ENCODE measurements around the gene RINT1.
"Not testable (repeated sequence)": the region's sequence is repeated elsewhere in the genome, so short reads cannot be mapped to it uniquely, and the experiment has no call there.

RINT1 gene

GRCh38 chr7:105531792-105532671 lies at the start of gene RINT1:
Gene RINT1, plus strand, starts transcription at chr7:105532201. Its CDS starts 115 bp downstream, at chr7:105532316.
- peak; percentile 82 to 97 (median 93) for DNase-seq
- intact Hi-C loops (cut with DNase I), result no loop called here

- intact Hi-C loops (cut with DNase I), result no loop called here
- peak in 3 of 42 donors; percentile 5 to 45 (median 6) for DNase-seq
Observed at GRCh38 chr7:105487579-105488571, 44.1 kb upstream of the RINT1 start.

- intact Hi-C loops (cut with DNase I), result no loop called here
- no peak for DNase-seq
Observed at GRCh38 chr7:105489409-105489808, 42.6 kb upstream of the RINT1 start.

GRCh38 chr7:105493196-105493922 lies 38.6 kb upstream of the RINT1 start:
- DNase-seq, result peak in 26 of 42 donors; percentile 9 to 79 (median 36)
- intact Hi-C loops (cut with DNase I), result no loop called here

- DNase-seq, result no peak
- intact Hi-C loops (cut with DNase I), result no loop called here
Observed at GRCh38 chr7:105493923-105494315, 38.1 kb upstream of the RINT1 start.

- intact Hi-C loops (cut with DNase I), result no loop called here
- DNase-seq, result no peak
Observed at GRCh38 chr7:105496521-105496920, 35.5 kb upstream of the RINT1 start.

- intact Hi-C loops (cut with DNase I), result no loop called here
- DNase-seq, result no peak
Observed at GRCh38 chr7:105497016-105497415, 35.0 kb upstream of the RINT1 start.

GRCh38 chr7:105502173-105502572 lies 29.8 kb upstream of the RINT1 start:
- DNase-seq, result no peak
- intact Hi-C loops (cut with DNase I), result no loop called here

GRCh38 chr7:105512415-105512814 lies 19.6 kb upstream of the RINT1 start:
- peak in 14 of 42 donors; percentile 9 to 53 (median 36) for DNase-seq
- intact Hi-C loops (cut with DNase I), result no loop called here

GRCh38 chr7:105512926-105513526 lies 19.0 kb upstream of the RINT1 start:
- no peak for DNase-seq
- intact Hi-C loops (cut with DNase I), result no loop called here

GRCh38 chr7:105515610-105516009 lies 16.4 kb upstream of the RINT1 start:
- DNase-seq; intact Hi-C loops (cut with DNase I): not testable (repeated sequence)

GRCh38 chr7:105519353-105519752 lies 12.6 kb upstream of the RINT1 start:
- intact Hi-C loops (cut with DNase I), result no loop called here
- no peak for DNase-seq

GRCh38 chr7:105520620-105521019 lies 11.4 kb upstream of the RINT1 start:
- not testable (repeated sequence) for DNase-seq

GRCh38 chr7:105521027-105521716 lies 10.8 kb upstream of the RINT1 start:
- DNase-seq, result peak; percentile 18 to 80 (median 61)
- intact Hi-C loops (cut with DNase I), result no loop called here

More at GRCh38 chr7:105520620-105521019, 11.4 kb upstream of the RINT1 start:
- intact Hi-C loops (cut with DNase I), result not testable (repeated sequence)

GRCh38 chr7:105521717-105522463 lies 10.1 kb upstream of the RINT1 start, which contains the start of gene PUS7:
Gene PUS7, minus strand, starts transcription at chr7:105522271. Its CDS starts 13,759 bp downstream, at chr7:105508512.
- peak; percentile 70 to 95 (median 88) for DNase-seq

GRCh38 chr7:105524423-105524822 lies 7.6 kb upstream of the RINT1 start:
- DNase-seq; intact Hi-C loops (cut with DNase I): not testable (repeated sequence)

More at GRCh38 chr7:105521717-105522463, 10.1 kb upstream of the RINT1 start, which contains the start of gene PUS7:
- intact Hi-C loops (cut with DNase I), result no loop called here

- DNase-seq, result no peak
- intact Hi-C loops (cut with DNase I), result no loop called here
Observed at GRCh38 chr7:105524840-105525239, 7.2 kb upstream of the RINT1 start.

All from head of caudate nucleus (tissue), 42 donors.